ENCODE results near the gene CTAGE1. TPM values are rescaled to one million over a fixed set of nuclear protein-coding genes. Genes with fewer than 3 reads are reported as not detected.

The CTAGE1 gene
- total RNA-seq, 2 experiments from 2014 or later: not detected

- intact Hi-C loops (cut with micrococcal nuclease; ENCODE audit: unreplicated experiment): no loop called here
- TF ChIP-seq CTCF (conservative IDR thresholded peaks at IDR 0.05; ENCODE audit: low read length): no peak
- TF ChIP-seq EZH2phosphoT487 (IDR thresholded peaks at IDR 0.05; ENCODE audit: borderline replicate concordance, low read depth, low read length): no peak
- Histone ChIP-seq H3K9me3 (ENCODE audit: low read length) (no peaks in the 10 kb centered on the region), H3K9me2 (ENCODE audit: insufficient read depth, low read length) (no peaks in the 10 kb centered on the region), H3K36me3 (ENCODE audit: insufficient read depth, low read length) (no peaks in the 10 kb centered on the region), H3K27ac (ENCODE audit: low read depth, low read length, poor library complexity, severe bottlenecking) (no peak overlapping the region), H3K4me2 (ENCODE audit: low read length) (no peak overlapping the region), H3K4me3 (ENCODE audit: low read depth, low read length, poor library complexity, severe bottlenecking) (no peak overlapping the region), H4K20me1 (ENCODE audit: insufficient read depth, low read length) (no peaks in the 10 kb centered on the region), H2AFZ (ENCODE audit: low read length) (no peak overlapping the region), H3K4me1 (ENCODE audit: insufficient read depth, low read length, poor library complexity, severe bottlenecking) (no peaks in the 10 kb centered on the region), H3K79me2 (ENCODE audit: insufficient read depth, low read depth, low read length) (no peaks in the 10 kb centered on the region)
- ChIA-PET CTCF (ENCODE audit: unreplicated experiment) (no interaction called here), POLR2A (no interaction called here)
- DNase-seq (ENCODE audit: low spot score): no peak
- BruUV-seq (replicated peaks): no TSS peak
Measured at GRCh38 chr18:22448238-22448637, 30.5 kb upstream of the CTAGE1 start.

GRCh38 chr18:22447792-22448191 is 30.1 kb upstream of the CTAGE1 start:
- no TSS peak for BruUV-seq (replicated peaks)
- H3K27ac ChIP-seq (ENCODE audit: low read depth, low read length, poor library complexity, severe bottlenecking): no peak overlapping the region
- CTCF ChIA-PET (ENCODE audit: unreplicated experiment): no interaction called here
- H3K36me3 ChIP-seq (ENCODE audit: insufficient read depth, low read length): no peaks in the 10 kb centered on the region
- H3K9me3 ChIP-seq (ENCODE audit: low read length): no peaks in the 10 kb centered on the region
- intact Hi-C loops (cut with micrococcal nuclease; ENCODE audit: unreplicated experiment): no loop called here
- no peak overlapping the region for H3K4me2 ChIP-seq (ENCODE audit: low read length)
- no peaks in the 10 kb centered on the region for H4K20me1 ChIP-seq (ENCODE audit: insufficient read depth, low read length)
- TF ChIP-seq CTCF (conservative IDR thresholded peaks at IDR 0.05; ENCODE audit: low read length): no peak
- no peak for TF ChIP-seq EZH2phosphoT487 (IDR thresholded peaks at IDR 0.05; ENCODE audit: borderline replicate concordance, low read depth, low read length)
- H3K79me2 ChIP-seq (ENCODE audit: insufficient read depth, low read depth, low read length): no peaks in the 10 kb centered on the region
- no peaks in the 10 kb centered on the region for H3K4me1 ChIP-seq (ENCODE audit: insufficient read depth, low read length, poor library complexity, severe bottlenecking)
- H3K4me3 ChIP-seq (ENCODE audit: low read depth, low read length, poor library complexity, severe bottlenecking): no peak overlapping the region
- no peak for DNase-seq (ENCODE audit: low spot score)
- POLR2A ChIA-PET: no interaction called here
- no peaks in the 10 kb centered on the region for H3K9me2 ChIP-seq (ENCODE audit: insufficient read depth, low read length)
- no peak overlapping the region for H2AFZ ChIP-seq (ENCODE audit: low read length)

GRCh38 chr18:22446911-22447310 is 29.2 kb upstream of the CTAGE1 start:
- CTCF ChIA-PET (ENCODE audit: unreplicated experiment): no interaction called here

More at GRCh38 chr18:22446911-22447310, 29.2 kb upstream of the CTAGE1 start:
- BruUV-seq (replicated peaks): no TSS peak
- H3K79me2 ChIP-seq (ENCODE audit: insufficient read depth, low read depth, low read length): no peaks in the 10 kb centered on the region
- H3K27ac ChIP-seq (ENCODE audit: low read depth, low read length, poor library complexity, severe bottlenecking): no peak overlapping the region
- no peaks in the 10 kb centered on the region for H3K36me3 ChIP-seq (ENCODE audit: insufficient read depth, low read length)
- POLR2A ChIA-PET: no interaction called here
- H4K20me1 ChIP-seq (ENCODE audit: insufficient read depth, low read length): no peaks in the 10 kb centered on the region
- no peak overlapping the region for H3K4me3 ChIP-seq (ENCODE audit: low read depth, low read length, poor library complexity, severe bottlenecking)
- H3K9me2 ChIP-seq (ENCODE audit: insufficient read depth, low read length): no peaks in the 10 kb centered on the region
- H3K4me2 ChIP-seq (ENCODE audit: low read length): no peak overlapping the region
- intact Hi-C loops (cut with micrococcal nuclease; ENCODE audit: unreplicated experiment): no loop called here
- TF ChIP-seq CTCF (conservative IDR thresholded peaks at IDR 0.05; ENCODE audit: low read length) (no peak), EZH2phosphoT487 (IDR thresholded peaks at IDR 0.05; ENCODE audit: borderline replicate concordance, low read depth, low read length) (no peak)
- H3K4me1 ChIP-seq (ENCODE audit: insufficient read depth, low read length, poor library complexity, severe bottlenecking): no peaks in the 10 kb centered on the region
- H2AFZ ChIP-seq (ENCODE audit: low read length): no peak overlapping the region
- H3K9me3 ChIP-seq (ENCODE audit: low read length): no peaks in the 10 kb centered on the region
- no peak for DNase-seq (ENCODE audit: low spot score)
